Measurements from ENCODE around the gene REEP3.

REEP3 gene

GRCh38 chr10:63553473-63553872, 32.3 kb downstream of the REEP3 start:
- no peak for TF ChIP-seq GATA3 (IDR thresholded peaks at IDR 0.05; ENCODE audit: low read depth, low read length)
- TF ChIP-seq GATA2 (IDR thresholded peaks at IDR 0.05; ENCODE audit: low read depth, low read length) = no peak

GRCh38 chr10:63554657-63555056, 33.5 kb downstream of the REEP3 start:
- TF ChIP-seq GATA2 (IDR thresholded peaks at IDR 0.05; ENCODE audit: low read depth, low read length) (no peak), GATA3 (IDR thresholded peaks at IDR 0.05; ENCODE audit: low read depth, low read length) (no peak)

GRCh38 chr10:63555330-63555729, 34.1 kb downstream of the REEP3 start:
- no peak for TF ChIP-seq GATA3 (IDR thresholded peaks at IDR 0.05; ENCODE audit: low read depth, low read length)
- no peak for TF ChIP-seq GATA2 (IDR thresholded peaks at IDR 0.05; ENCODE audit: low read depth, low read length)

GRCh38 chr10:63558132-63558784, 37.1 kb downstream of the REEP3 start:
- TF ChIP-seq GATA2 (IDR thresholded peaks at IDR 0.05; ENCODE audit: low read depth, low read length) (no peak), GATA3 (IDR thresholded peaks at IDR 0.05; ENCODE audit: low read depth, low read length) (no peak)

GRCh38 chr10:63561341-63561740, 40.1 kb downstream of the REEP3 start:
- no peak for TF ChIP-seq GATA2 (IDR thresholded peaks at IDR 0.05; ENCODE audit: low read depth, low read length)
- TF ChIP-seq GATA3 (IDR thresholded peaks at IDR 0.05; ENCODE audit: low read depth, low read length) = no peak

GRCh38 chr10:63562391-63562790, 41.2 kb downstream of the REEP3 start:
- TF ChIP-seq GATA3 (IDR thresholded peaks at IDR 0.05; ENCODE audit: low read depth, low read length) (no peak), GATA2 (IDR thresholded peaks at IDR 0.05; ENCODE audit: low read depth, low read length) (no peak)

GRCh38 chr10:63562857-63563256, 41.7 kb downstream of the REEP3 start:
- no peak for TF ChIP-seq GATA2 (IDR thresholded peaks at IDR 0.05; ENCODE audit: low read depth, low read length)
- no peak for TF ChIP-seq GATA3 (IDR thresholded peaks at IDR 0.05; ENCODE audit: low read depth, low read length)

GRCh38 chr10:63563623-63564022, 42.4 kb downstream of the REEP3 start:
- peak; percentile 59; the same call in 1 of the 2 replicates for TF ChIP-seq GATA2 (IDR thresholded peaks at IDR 0.05; ENCODE audit: low read depth, low read length)
- peak; percentile 74; the same call in 1 of the 2 replicates for TF ChIP-seq GATA3 (IDR thresholded peaks at IDR 0.05; ENCODE audit: low read depth, low read length)

GRCh38 chr10:63573068-63573697, 52.0 kb downstream of the REEP3 start:
- TF ChIP-seq GATA2 (IDR thresholded peaks at IDR 0.05; ENCODE audit: low read depth, low read length) (peak; percentile 70; the same call in 1 of the 2 replicates), GATA3 (IDR thresholded peaks at IDR 0.05; ENCODE audit: low read depth, low read length) (peak; percentile 31; the same call in 1 of the 2 replicates)

GRCh38 chr10:63574011-63574410, 52.8 kb downstream of the REEP3 start:
- TF ChIP-seq GATA3 (IDR thresholded peaks at IDR 0.05; ENCODE audit: low read depth, low read length) = no peak
- no peak for TF ChIP-seq GATA2 (IDR thresholded peaks at IDR 0.05; ENCODE audit: low read depth, low read length)

GRCh38 chr10:63576501-63576900, 55.3 kb downstream of the REEP3 start:
- no peak for TF ChIP-seq GATA3 (IDR thresholded peaks at IDR 0.05; ENCODE audit: low read depth, low read length)
- no peak for TF ChIP-seq GATA2 (IDR thresholded peaks at IDR 0.05; ENCODE audit: low read depth, low read length)

- no peak for TF ChIP-seq GATA2 (IDR thresholded peaks at IDR 0.05; ENCODE audit: low read depth, low read length)
Observed at GRCh38 chr10:63578501-63578900, 57.3 kb downstream of the REEP3 start.

GRCh38 chr10:63579371-63580014, 58.3 kb downstream of the REEP3 start:
- no peak for TF ChIP-seq GATA3 (IDR thresholded peaks at IDR 0.05; ENCODE audit: low read depth, low read length)
- TF ChIP-seq GATA2 (IDR thresholded peaks at IDR 0.05; ENCODE audit: low read depth, low read length) = no peak

- TF ChIP-seq GATA2 (IDR thresholded peaks at IDR 0.05; ENCODE audit: low read depth, low read length) = no peak
- no peak for TF ChIP-seq GATA3 (IDR thresholded peaks at IDR 0.05; ENCODE audit: low read depth, low read length)
Observed at GRCh38 chr10:63582690-63583089, 61.5 kb downstream of the REEP3 start.

GRCh38 chr10:63583397-63583796, 62.2 kb downstream of the REEP3 start:
- TF ChIP-seq GATA2 (IDR thresholded peaks at IDR 0.05; ENCODE audit: low read depth, low read length) = no peak
- no peak for TF ChIP-seq GATA3 (IDR thresholded peaks at IDR 0.05; ENCODE audit: low read depth, low read length)

All from SH-SY5Y (cell line).